ENCODE results near the gene MT2A.

The MT2A gene

DNA sequence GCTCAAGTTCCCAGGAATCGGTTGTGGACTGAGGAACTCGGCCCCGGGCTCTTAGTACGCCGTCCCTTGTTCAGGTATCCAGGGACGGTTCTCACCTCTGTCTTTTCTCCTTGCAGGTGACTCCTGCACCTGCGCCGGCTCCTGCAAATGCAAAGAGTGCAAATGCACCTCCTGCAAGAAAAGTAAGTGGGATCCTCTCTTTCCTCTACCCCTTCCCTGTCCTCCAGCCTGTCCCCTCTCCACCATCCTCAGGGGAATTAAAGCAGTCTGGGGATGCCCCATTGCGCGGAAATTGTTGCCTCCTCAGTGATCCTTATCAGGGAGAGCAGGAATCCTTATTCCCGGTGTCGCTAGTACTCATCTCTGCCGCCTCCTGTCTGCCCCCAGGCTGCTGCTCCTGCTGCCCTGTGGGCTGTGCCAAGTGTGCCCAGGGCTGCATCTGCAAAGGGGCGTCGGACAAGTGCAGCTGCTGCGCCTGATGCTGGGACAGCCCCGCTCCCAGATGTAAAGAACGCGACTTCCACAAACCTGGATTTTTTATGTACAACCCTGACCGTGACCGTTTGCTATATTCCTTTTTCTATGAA is 585 bp downstream of the MT2A start:
- no peak for TF ChIP-seq POLR2AphosphoS5 (IDR thresholded peaks at IDR 0.05; ENCODE audit: low read depth, low read length)
- TF ChIP-seq SIN3A (IDR thresholded peaks at IDR 0.05; ENCODE audit: borderline replicate concordance, insufficient read depth, low read length), result no peak
- TF ChIP-seq, protein P1, sequence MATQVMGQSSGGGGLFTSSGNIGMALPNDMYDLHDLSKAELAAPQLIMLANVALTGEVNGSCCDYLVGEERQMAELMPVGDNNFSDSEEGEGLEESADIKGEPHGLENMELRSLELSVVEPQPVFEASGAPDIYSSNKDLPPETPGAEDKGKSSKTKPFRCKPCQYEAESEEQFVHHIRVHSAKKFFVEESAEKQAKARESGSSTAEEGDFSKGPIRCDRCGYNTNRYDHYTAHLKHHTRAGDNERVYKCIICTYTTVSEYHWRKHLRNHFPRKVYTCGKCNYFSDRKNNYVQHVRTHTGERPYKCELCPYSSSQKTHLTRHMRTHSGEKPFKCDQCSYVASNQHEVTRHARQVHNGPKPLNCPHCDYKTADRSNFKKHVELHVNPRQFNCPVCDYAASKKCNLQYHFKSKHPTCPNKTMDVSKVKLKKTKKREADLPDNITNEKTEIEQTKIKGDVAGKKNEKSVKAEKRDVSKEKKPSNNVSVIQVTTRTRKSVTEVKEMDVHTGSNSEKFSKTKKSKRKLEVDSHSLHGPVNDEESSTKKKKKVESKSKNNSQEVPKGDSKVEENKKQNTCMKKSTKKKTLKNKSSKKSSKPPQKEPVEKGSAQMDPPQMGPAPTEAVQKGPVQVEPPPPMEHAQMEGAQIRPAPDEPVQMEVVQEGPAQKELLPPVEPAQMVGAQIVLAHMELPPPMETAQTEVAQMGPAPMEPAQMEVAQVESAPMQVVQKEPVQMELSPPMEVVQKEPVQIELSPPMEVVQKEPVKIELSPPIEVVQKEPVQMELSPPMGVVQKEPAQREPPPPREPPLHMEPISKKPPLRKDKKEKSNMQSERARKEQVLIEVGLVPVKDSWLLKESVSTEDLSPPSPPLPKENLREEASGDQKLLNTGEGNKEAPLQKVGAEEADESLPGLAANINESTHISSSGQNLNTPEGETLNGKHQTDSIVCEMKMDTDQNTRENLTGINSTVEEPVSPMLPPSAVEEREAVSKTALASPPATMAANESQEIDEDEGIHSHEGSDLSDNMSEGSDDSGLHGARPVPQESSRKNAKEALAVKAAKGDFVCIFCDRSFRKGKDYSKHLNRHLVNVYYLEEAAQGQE (IDR thresholded peaks at IDR 0.05; ENCODE audit: insufficient read depth in 1 of 2, low read depth in 2 of 2, low read length in 2 of 2), result no peak
- no peak for TF ChIP-seq FOXP2 (optimal IDR thresholded peaks at IDR 0.05; ENCODE audit: borderline replicate concordance, extremely low read depth, extremely low read length, insufficient read depth)
- no peak for TF ChIP-seq TAF1 (IDR thresholded peaks at IDR 0.05; ENCODE audit: borderline replicate concordance, insufficient read depth, low read length)

DNA sequence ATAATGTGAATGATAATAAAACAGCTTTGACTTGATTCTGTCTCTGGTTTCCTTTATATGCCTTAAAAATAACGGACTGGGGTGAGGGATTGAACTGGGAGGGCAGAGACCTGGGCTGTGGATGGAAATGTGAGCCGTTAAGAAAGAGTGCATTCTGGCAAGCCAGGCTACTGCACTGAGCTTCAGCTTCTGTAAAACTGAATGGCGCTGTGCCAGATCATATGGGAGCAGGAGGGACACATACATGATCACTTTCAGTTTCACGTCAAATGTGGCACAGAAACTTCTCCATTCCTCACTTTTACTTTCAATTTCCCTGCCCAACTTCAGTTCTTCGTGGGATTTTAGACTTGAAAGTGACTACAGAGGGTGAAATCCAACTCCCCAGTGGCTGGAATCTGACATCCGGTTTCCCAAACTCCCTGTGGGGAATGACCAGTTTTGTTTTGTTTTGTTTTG is 1.1 kb downstream of the MT2A start:
- no peak for TF ChIP-seq TAF1 (IDR thresholded peaks at IDR 0.05; ENCODE audit: borderline replicate concordance, insufficient read depth, low read length)
- no peak for TF ChIP-seq FOXP2 (optimal IDR thresholded peaks at IDR 0.05; ENCODE audit: borderline replicate concordance, extremely low read depth, extremely low read length, insufficient read depth)
- TF ChIP-seq POLR2AphosphoS5 (IDR thresholded peaks at IDR 0.05; ENCODE audit: low read depth, low read length), result no peak
- TF ChIP-seq, protein P1 (IDR thresholded peaks at IDR 0.05; ENCODE audit: insufficient read depth in 1 of 2, low read depth in 2 of 2, low read length in 2 of 2), result no peak
- no peak for TF ChIP-seq SIN3A (IDR thresholded peaks at IDR 0.05; ENCODE audit: borderline replicate concordance, insufficient read depth, low read length)

DNA sequence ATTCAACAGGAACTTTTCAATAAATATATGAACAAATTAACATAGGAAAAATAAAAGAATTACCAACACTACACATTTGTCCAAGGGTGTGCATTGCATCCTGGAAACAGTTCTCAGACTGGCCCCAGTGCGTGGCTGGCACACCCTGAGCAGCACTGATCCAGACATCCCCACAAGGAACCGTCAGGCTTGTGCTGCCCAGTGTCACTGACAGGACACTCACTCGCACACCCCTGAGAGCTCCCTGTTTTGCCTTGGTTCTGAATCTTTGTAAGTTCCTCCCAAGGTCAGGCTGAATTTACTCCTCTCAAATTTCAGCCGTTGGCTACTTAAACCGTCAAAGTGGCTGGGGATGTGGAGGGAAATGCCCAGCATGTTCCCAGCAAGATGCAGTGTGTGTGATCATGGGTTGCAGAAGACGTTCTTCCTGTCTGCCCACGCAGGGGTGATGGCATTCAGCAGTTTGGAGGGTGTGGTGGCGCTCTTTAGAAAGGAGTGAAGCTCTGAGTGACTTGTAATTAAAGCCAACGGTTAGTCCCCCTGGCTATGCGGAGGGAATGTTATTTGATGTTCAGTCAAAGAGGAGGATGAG is 1.7 kb downstream of the MT2A start:
- TF ChIP-seq SIN3A (IDR thresholded peaks at IDR 0.05; ENCODE audit: borderline replicate concordance, insufficient read depth, low read length) (no peak), FOXP2 (optimal IDR thresholded peaks at IDR 0.05; ENCODE audit: borderline replicate concordance, extremely low read depth, extremely low read length, insufficient read depth) (no peak), TAF1 (IDR thresholded peaks at IDR 0.05; ENCODE audit: borderline replicate concordance, insufficient read depth, low read length) (no peak), POLR2AphosphoS5 (IDR thresholded peaks at IDR 0.05; ENCODE audit: low read depth, low read length) (no peak)
- TF ChIP-seq, protein P1 (IDR thresholded peaks at IDR 0.05; ENCODE audit: insufficient read depth in 1 of 2, low read depth in 2 of 2, low read length in 2 of 2), result no peak

DNA sequence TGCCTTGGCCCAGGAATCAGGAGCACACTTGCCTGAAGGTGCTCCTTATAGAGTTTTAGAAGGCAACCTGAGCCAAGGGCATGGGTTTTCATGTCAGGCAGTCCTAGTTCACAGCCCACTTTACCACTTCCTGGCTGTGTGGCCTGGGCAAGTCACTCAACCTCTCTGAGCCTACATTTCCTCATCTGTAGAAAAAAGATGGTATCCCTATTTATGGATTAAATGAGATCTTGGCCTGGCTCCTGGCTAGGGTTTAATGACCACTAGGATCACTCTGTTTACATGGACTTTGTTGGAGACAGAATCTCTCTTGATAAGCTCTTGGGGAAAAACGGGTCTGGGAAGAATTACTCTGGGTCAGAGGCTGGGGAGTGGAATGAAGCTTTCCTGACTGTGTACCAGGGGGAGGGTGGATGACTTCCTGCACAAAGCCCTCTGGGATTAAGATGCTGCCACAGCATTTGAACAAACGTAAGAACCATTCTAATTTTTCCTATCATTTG is 2.3 kb downstream of the MT2A start:
- TF ChIP-seq SIN3A (IDR thresholded peaks at IDR 0.05; ENCODE audit: borderline replicate concordance, insufficient read depth, low read length), result no peak
- no peak for TF ChIP-seq POLR2AphosphoS5 (IDR thresholded peaks at IDR 0.05; ENCODE audit: low read depth, low read length)
- TF ChIP-seq TAF1 (IDR thresholded peaks at IDR 0.05; ENCODE audit: borderline replicate concordance, insufficient read depth, low read length), result no peak
- no peak for TF ChIP-seq FOXP2 (optimal IDR thresholded peaks at IDR 0.05; ENCODE audit: borderline replicate concordance, extremely low read depth, extremely low read length, insufficient read depth)
- TF ChIP-seq, protein P1 (IDR thresholded peaks at IDR 0.05; ENCODE audit: insufficient read depth in 1 of 2, low read depth in 2 of 2, low read length in 2 of 2), result no peak

All from PFSK-1 (cell line).